ENCODE measurements around the gene INPP5K. TPM values are rescaled to one million over a fixed set of nuclear protein-coding genes. Genes with fewer than 3 reads are reported as not detected.

INPP5K gene
- total RNA-seq, 1 donor from 2014 or later: 31.6 TPM

DNA sequence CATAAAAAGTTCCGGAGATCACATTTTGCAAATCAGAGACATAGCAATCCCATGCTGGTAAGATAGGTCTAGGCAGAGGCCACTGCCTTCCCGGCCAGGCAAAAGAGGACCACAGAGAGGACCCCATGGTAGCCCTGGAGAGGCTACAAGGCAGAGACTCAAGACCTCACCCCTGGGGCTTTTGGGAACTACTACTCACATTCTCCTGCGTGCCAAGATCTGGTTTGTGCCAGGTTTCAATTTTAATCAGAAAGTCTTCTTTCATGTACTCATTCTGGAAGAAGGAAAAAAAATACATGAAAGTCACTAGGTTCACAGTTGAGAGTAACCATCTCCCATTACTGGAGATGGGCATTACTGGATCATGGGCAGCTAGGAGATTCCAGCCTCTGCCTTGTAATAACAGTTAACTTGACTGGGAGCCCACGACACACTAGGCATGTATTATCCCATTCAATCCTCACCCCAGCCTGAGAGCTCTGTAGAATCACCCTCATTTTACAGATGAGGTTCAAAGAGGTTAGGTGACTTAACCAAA, 25.0 kb upstream of the INPP5K start:
- TF ChIP-seq, protein P1, sequence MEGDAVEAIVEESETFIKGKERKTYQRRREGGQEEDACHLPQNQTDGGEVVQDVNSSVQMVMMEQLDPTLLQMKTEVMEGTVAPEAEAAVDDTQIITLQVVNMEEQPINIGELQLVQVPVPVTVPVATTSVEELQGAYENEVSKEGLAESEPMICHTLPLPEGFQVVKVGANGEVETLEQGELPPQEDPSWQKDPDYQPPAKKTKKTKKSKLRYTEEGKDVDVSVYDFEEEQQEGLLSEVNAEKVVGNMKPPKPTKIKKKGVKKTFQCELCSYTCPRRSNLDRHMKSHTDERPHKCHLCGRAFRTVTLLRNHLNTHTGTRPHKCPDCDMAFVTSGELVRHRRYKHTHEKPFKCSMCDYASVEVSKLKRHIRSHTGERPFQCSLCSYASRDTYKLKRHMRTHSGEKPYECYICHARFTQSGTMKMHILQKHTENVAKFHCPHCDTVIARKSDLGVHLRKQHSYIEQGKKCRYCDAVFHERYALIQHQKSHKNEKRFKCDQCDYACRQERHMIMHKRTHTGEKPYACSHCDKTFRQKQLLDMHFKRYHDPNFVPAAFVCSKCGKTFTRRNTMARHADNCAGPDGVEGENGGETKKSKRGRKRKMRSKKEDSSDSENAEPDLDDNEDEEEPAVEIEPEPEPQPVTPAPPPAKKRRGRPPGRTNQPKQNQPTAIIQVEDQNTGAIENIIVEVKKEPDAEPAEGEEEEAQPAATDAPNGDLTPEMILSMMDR (IDR thresholded peaks at IDR 0.05; ENCODE audit: insufficient read depth, low read length, severe bottlenecking): no peak
- H3K36me3 ChIP-seq (ENCODE audit: control insufficient read depth, insufficient read depth, low read length): peaks cover 33% of the 10 kb centered on the region
- no peaks in the 10 kb centered on the region for H3K27me3 ChIP-seq (ENCODE audit: control insufficient read depth, insufficient read depth, low read length)
- no peak overlapping the region for H3K4me3 ChIP-seq (ENCODE audit: low read depth, low read length)
- DNase-seq (ENCODE audit: low read depth): no peak
- no peak for FAIRE-seq

DNA sequence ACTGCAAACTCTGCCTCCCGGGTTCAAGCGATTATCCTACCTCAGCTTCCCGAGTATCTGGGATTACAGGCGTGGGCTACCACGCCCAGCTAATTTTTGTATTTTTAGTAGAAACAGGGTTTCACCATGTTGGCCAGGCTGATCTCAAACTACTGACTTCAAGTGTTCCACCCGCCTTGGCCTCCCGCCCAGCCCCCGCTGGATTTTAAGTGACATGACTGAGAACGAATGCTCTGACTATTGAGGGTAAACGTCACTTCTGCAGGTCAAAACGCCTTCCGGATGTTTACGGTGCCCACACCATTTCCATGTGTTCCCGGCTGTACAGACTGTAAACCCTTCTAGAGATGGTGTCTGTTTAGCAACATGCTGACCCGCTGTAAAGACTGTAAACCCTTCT, 23.4 kb upstream of the INPP5K start:
- no peak overlapping the region for H3K4me3 ChIP-seq (ENCODE audit: low read depth, low read length)
- TF ChIP-seq, protein P1 (IDR thresholded peaks at IDR 0.05; ENCODE audit: insufficient read depth, low read length, severe bottlenecking): no peak
- no peak for DNase-seq (ENCODE audit: low read depth)
- no peaks in the 10 kb centered on the region for H3K27me3 ChIP-seq (ENCODE audit: control insufficient read depth, insufficient read depth, low read length)
- no peak for FAIRE-seq
- H3K36me3 ChIP-seq (ENCODE audit: control insufficient read depth, insufficient read depth, low read length): peaks cover 28% of the 10 kb centered on the region

DNA sequence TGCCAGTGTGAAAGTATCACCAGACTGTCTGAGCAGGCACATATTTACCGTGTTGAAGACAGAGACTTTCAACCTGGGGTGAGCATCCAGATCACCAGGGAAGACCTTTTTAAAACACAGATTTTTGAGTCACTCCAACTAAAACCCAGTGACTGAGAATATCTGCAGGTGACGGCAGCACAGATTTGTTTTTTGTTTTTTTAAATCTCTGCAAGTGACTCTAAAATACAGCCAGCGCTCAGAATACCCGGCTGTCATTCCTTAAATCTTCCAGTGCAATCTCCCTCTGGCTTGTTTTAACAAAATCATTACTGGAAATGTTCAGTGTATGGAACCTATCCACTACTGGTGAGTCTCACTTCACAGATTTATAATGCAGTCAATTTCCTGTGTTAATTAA, 19.3 kb upstream of the INPP5K start:
- DNase-seq (ENCODE audit: low read depth) (no peak), FAIRE-seq (no peak)
- TF ChIP-seq, protein P1 (IDR thresholded peaks at IDR 0.05; ENCODE audit: insufficient read depth, low read length, severe bottlenecking): no peak
- Histone ChIP-seq H3K4me3 (ENCODE audit: low read depth, low read length) (no peak overlapping the region), H3K36me3 (ENCODE audit: control insufficient read depth, insufficient read depth, low read length) (peaks cover 29% of the 10 kb centered on the region), H3K27me3 (ENCODE audit: control insufficient read depth, insufficient read depth, low read length) (no peaks in the 10 kb centered on the region)

DNA sequence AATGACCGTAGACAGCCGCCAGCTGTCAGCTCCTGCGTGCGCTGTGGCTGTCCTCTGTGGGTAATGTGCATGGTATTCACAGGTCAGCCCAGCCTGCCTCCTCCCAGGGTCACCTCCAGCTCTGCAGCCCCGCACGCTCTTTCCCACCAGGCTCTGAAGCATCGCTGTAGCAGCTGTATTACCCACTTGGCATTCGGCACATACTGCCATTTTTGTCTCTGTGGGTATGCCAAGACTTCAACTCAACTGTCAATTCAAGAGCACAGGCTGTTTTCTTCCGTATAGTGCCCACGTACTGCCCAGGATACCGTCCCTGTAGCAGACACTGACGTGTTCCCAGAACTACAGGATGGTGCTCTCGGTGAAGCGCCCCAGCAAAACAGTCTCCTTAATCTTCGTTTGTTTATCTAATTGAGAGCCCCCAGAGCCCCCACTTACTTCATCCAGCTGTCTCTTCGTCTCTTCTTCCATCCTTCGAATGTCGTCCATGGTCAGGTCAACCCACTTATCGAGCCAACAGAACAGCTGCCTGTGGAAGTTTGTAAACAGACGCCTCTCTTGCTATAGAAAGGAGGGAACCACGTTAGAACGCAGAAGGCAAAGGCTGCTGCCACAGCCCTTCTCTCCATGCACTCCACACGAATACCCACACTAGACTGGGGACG, 17.4 kb upstream of the INPP5K start:
- Histone ChIP-seq H3K4me3 (ENCODE audit: low read depth, low read length) (no peak overlapping the region), H3K36me3 (ENCODE audit: control insufficient read depth, insufficient read depth, low read length) (peaks cover 21% of the 10 kb centered on the region), H3K27me3 (ENCODE audit: control insufficient read depth, insufficient read depth, low read length) (no peaks in the 10 kb centered on the region)
- DNase-seq (ENCODE audit: low read depth): no peak
- FAIRE-seq: no peak
- TF ChIP-seq, protein P1 (IDR thresholded peaks at IDR 0.05; ENCODE audit: insufficient read depth, low read length, severe bottlenecking): no peak

DNA sequence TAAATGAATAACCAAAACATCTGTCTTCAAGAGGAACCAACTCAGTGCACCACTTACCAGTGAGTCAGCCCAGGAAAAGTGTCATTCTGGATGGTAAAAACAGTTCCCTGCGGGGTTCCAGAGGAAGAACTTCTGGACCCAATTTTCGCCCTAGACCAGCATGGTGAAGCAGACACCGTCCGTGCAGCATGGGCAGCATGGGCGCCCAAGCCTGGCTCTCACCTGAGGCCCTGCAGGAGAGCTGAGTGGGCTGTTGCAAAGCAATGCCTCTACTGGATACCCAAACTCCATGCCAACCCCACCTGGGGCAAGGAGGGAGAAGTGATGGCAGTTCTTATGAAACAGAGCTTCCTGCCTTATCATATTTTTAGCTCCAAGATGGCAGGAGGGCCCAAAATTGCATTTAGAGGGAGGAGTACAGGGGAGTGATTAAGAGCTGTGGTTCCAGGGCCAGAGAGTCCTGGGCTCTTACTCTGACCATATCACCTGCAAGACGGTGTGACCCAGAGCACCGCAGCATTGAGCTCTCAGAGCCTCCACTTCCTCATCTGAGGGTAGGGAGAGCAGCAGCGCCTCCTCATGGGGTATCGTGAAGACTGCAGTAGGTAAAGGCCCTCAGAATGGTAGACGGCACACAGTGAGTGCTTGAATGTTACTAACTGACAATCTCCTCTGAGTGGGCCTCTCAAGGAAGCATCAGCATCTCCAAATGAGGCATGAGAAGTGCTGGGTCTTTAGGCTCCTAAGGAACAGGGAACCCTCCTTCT, 16.6 kb upstream of the INPP5K start:
- DNase-seq (ENCODE audit: low read depth): no peak
- H3K27me3 ChIP-seq (ENCODE audit: control insufficient read depth, insufficient read depth, low read length): no peaks in the 10 kb centered on the region
- H3K4me3 ChIP-seq (ENCODE audit: low read depth, low read length): no peak overlapping the region
- TF ChIP-seq, protein P1 (IDR thresholded peaks at IDR 0.05; ENCODE audit: insufficient read depth, low read length, severe bottlenecking): peak; percentile 30
- no peak for FAIRE-seq
- H3K36me3 ChIP-seq (ENCODE audit: control insufficient read depth, insufficient read depth, low read length): peaks cover 18% of the 10 kb centered on the region

Measured in bronchial epithelial cell (primary cell).